Ovary (tissue), 3 donors: ENCODE data around the gene TNFRSF13B.

Source experiments
- POLR2A ChIP-seq: fragments of 450-650 bp; IDR thresholded peaks from one replicate; pipeline ENCODE4 v1.6.1; 2017; ENCODE audit warnings: antibody characterized with exemption, mild to moderate bottlenecking, moderate library complexity
- TF ChIP-seq, protein P1 (sequence below), 3 donors: fragments of 450-650 bp in 2 of 3; fragments of 200-600 bp in 1 of 3; IDR thresholded peaks; one replicate each; pipeline versions ENCODE4 v1.5.1 to v1.8.0; 2016 to 2022; ENCODE audit warnings: antibody characterized with exemption in 3 of 3, mild to moderate bottlenecking in 1 of 3
- donor health status: DM: no; HTN: no; CAD: no.

DNA sequence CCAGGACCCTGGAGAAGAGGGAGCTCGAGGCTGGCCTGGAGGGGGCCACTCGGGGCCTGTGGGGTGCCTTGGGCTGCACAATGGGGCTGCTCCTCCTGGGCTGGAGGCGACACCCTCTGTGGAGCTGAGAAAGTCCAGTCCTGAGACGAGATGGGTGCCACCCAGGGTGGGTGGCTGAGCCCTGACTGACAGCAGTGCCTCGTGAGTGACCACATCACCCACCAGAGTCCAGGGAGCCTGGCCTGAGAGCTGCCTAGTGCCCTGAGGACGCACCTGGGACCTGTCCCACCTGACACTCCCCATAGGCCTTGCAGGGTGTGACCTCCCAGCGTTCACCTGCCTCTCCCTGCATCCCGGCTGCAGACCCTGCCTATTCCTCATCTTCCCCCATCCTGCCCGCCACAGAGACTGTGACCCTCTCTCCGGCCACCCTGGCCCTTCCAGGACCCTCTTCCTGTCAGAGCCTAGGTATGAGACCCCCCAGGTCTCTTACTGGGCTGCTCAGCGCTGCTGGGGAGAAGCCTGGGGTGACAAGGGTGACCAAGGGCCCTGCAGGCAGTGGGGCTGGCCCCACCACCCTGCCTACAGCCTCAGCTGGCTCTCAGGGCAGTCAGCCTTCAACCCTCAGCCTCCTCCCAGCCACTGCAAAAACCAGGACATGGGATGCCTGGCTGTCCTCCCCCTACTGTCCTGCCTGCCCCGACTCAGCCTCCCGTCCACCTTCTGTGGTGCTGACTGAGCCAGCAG is 41.2 kb downstream of the TNFRSF13B start:
- no peak for TF ChIP-seq POLR2A
- TF ChIP-seq, protein P1, sequence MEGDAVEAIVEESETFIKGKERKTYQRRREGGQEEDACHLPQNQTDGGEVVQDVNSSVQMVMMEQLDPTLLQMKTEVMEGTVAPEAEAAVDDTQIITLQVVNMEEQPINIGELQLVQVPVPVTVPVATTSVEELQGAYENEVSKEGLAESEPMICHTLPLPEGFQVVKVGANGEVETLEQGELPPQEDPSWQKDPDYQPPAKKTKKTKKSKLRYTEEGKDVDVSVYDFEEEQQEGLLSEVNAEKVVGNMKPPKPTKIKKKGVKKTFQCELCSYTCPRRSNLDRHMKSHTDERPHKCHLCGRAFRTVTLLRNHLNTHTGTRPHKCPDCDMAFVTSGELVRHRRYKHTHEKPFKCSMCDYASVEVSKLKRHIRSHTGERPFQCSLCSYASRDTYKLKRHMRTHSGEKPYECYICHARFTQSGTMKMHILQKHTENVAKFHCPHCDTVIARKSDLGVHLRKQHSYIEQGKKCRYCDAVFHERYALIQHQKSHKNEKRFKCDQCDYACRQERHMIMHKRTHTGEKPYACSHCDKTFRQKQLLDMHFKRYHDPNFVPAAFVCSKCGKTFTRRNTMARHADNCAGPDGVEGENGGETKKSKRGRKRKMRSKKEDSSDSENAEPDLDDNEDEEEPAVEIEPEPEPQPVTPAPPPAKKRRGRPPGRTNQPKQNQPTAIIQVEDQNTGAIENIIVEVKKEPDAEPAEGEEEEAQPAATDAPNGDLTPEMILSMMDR (IDR thresholded peaks at IDR 0.05), result no peak
